Thyroid gland (tissue), 4 donors: ENCODE results near the gene CDHR2. TPM values are rescaled to one million over a fixed set of nuclear protein-coding genes. Genes with fewer than 3 reads are reported as not detected.
A peak's percentile ranks its signal among the peaks of the same experiment; 100 is the strongest.

ENCODE experiments used
- DNase-seq, 2 donors: peaks; one replicate each; pipeline ENCODE4 v3.0.0-alpha.2; 2019
- H3K27ac ChIP-seq, 3 donors: fragments of 200-600 bp; sonication (generic); 1 replicate in 2 of 3; 2 replicates in 1 of 3; pipeline ENCODE4 v1.5.1; 2016 to 2019; ENCODE audit warnings: mild to moderate bottlenecking in 1 of 3, moderate library complexity in 1 of 3
- H3K27me3 ChIP-seq: fragments of 200-600 bp; sonication (generic); one replicate; pipeline ENCODE4 v1.5.1; 2019
- H3K36me3 ChIP-seq, 2 donors: fragments of 200-600 bp; sonication (generic); one replicate each; pipeline ENCODE4 v1.5.1; 2016 to 2019
- H3K4me1 ChIP-seq, 2 donors: fragments of 200-600 bp; sonication (generic); one replicate each; pipeline ENCODE4 v1.5.1; 2017 to 2019
- H3K4me3 ChIP-seq, 3 donors: fragments of 200-600 bp; sonication (generic); replicated peaks in 1 of 3; 1 replicate in 2 of 3; 2 replicates in 1 of 3; pipeline ENCODE4 v1.5.1; 2016; ENCODE audit warnings: mild to moderate bottlenecking in 1 of 3
- H3K9me3 ChIP-seq: fragments of 200-600 bp; sonication (generic); one replicate; pipeline ENCODE4 v1.5.1; 2017
- CTCF ChIP-seq, 6 experiments: fragments of 200-600 bp in 3 of 6; fragments of 450-650 bp in 3 of 6; sonication (generic) in 3 of 6; IDR thresholded peaks; one replicate each; pipeline ENCODE4 v1.5.1; 2016 to 2019; ENCODE audit warnings: antibody characterized with exemption in 6 of 6, mild to moderate bottlenecking in 2 of 6, inconsistent platforms in 1 of 6, moderate library complexity in 1 of 6
- POLR2A ChIP-seq, 2 donors: fragments of 450-650 bp; IDR thresholded peaks; one replicate each; pipeline ENCODE4 v1.6.1; 2017; ENCODE audit warnings: antibody characterized with exemption in 2 of 2, mild to moderate bottlenecking in 2 of 2, moderate library complexity in 1 of 2
- WGBS, 2 donors: methylation state at CpG; one replicate each; pipeline ENCODE4 v1.1.5; 2017; 5-methylcytosine and 5-hydroxymethylcytosine counted together
- intact Hi-C: fragments of 100-400 bp; cut with DNase I; formaldehyde crosslinking; loops from one replicate; pipeline ENCODE4 v1.15.1; 2023
- total RNA-seq, 4 donors: library from RNA; depleted of rRNA; stranded (reverse); fragments of >200 nt; gene quantifications; one replicate each; pipeline ENCODE4 v1.2.3, GENCODE V29; 2016

Gene CDHR2
- total RNA-seq, 4 donors from 2014 or later, result 0.11 TPM; not detected in 3

GRCh38 chr5:176570044-176570443 lies 20.9 kb downstream of the CDHR2 start:
- H3K27me3 ChIP-seq, result no peaks in the 10 kb centered on the region
- no peak for TF ChIP-seq POLR2A (IDR thresholded peaks at IDR 0.05)
- no peak for TF ChIP-seq CTCF (IDR thresholded peaks at IDR 0.05)
- H3K4me3 ChIP-seq, result no peak overlapping the region
- no peak overlapping the region for H3K27ac ChIP-seq
- intact Hi-C loops, result no loop called here
- DNase-seq, result no peak
- no peaks in the 10 kb centered on the region for H3K36me3 ChIP-seq
- H3K9me3 ChIP-seq, result no peaks in the 10 kb centered on the region
- WGBS, 2 donors, result 45 to 59% methylated on average over 6 of the region's 6 CpGs
- H3K4me1 ChIP-seq, result no peaks in the 10 kb centered on the region

- H3K4me3 ChIP-seq, result no peak overlapping the region
- no peaks in the 10 kb centered on the region for H3K27me3 ChIP-seq
- intact Hi-C loops, result no loop called here
- H3K27ac ChIP-seq, result no peak overlapping the region
- no peaks in the 10 kb centered on the region for H3K9me3 ChIP-seq
- peak; percentile 35 to 87 (median 58) for TF ChIP-seq CTCF (IDR thresholded peaks at IDR 0.05)
- no peak for TF ChIP-seq POLR2A (IDR thresholded peaks at IDR 0.05)
- H3K4me1 ChIP-seq, result no peaks in the 10 kb centered on the region
- DNase-seq, result peak; percentile 59 to 70
- 37 to 41% methylated on average over 16 to 18 of the region's 18 CpGs for WGBS, 2 donors
- no peaks in the 10 kb centered on the region for H3K36me3 ChIP-seq
Observed at GRCh38 chr5:176573564-176574296, 24.6 kb downstream of the CDHR2 start.

GRCh38 chr5:176574297-176574591 lies 25.1 kb downstream of the CDHR2 start:
- Histone ChIP-seq H3K4me1 (no peaks in the 10 kb centered on the region), H3K27ac (no peak overlapping the region), H3K4me3 (no peak overlapping the region), H3K36me3 (no peaks in the 10 kb centered on the region), H3K9me3 (no peaks in the 10 kb centered on the region), H3K27me3 (no peaks in the 10 kb centered on the region)
- DNase-seq, result no peak
- intact Hi-C loops, result no loop called here
- TF ChIP-seq CTCF (IDR thresholded peaks at IDR 0.05) (peak in 2 of 6 experiments; percentile 2 to 6), POLR2A (IDR thresholded peaks at IDR 0.05) (no peak)
- 50 to 57% methylated on average over 9 to 10 of the region's 10 CpGs for WGBS, 2 donors

GRCh38 chr5:176575066-176575465 lies 25.9 kb downstream of the CDHR2 start:
- no peaks in the 10 kb centered on the region for H3K9me3 ChIP-seq
- no peak overlapping the region for H3K4me3 ChIP-seq
- H3K4me1 ChIP-seq, result no peaks in the 10 kb centered on the region
- no peaks in the 10 kb centered on the region for H3K27me3 ChIP-seq
- H3K36me3 ChIP-seq, result no peaks in the 10 kb centered on the region
- no peak for DNase-seq
- 78 to 90% methylated on average over 4 to 11 of the region's 14 CpGs for WGBS, 2 donors
- H3K27ac ChIP-seq, result no peak overlapping the region
- TF ChIP-seq POLR2A (IDR thresholded peaks at IDR 0.05), result no peak
- TF ChIP-seq CTCF (IDR thresholded peaks at IDR 0.05), result no peak
- intact Hi-C loops, result loop anchor here (5.0 kb wide), 1 partner anchor 158 kb away; the partner anchor contains the start of gene CLTB
